IMR-90 (cell line): ENCODE data around the gene GALNT7. TPM values are rescaled to one million over a fixed set of nuclear protein-coding genes. Genes with fewer than 3 reads are reported as not detected.

Experiments used
- ATAC-seq: fragments of 200-7000 bp; cut with Tn5 transposase; 2 replicates; pipeline ENCODE4 v1.9.1; 2020; ENCODE audit warnings: low read depth, mild to moderate bottlenecking, moderate library complexity
- BruUV-seq: library from RNA; stranded (reverse); fragments of 400-500 nt; replicated peaks from 2 replicates; lab custom pipeline; 2021; lab: Mats Ljungman, UMichigan
- CTCF ChIA-PET: fragments of 300-600 bp; formaldehyde crosslinking; extraction: SDS; loops from one replicate; lab custom pipeline; 2021; ENCODE audit warnings: antibody characterized with exemption; lab: Yijun Ruan, JAX
- POLR2A ChIA-PET: fragments of 300-600 bp; sonication (Branson Sonifier 250); formaldehyde crosslinking; loops from one replicate; lab custom pipeline; 2022; ENCODE audit warnings: antibody characterized with exemption; ENCODE audit not compliant: unreplicated experiment; lab: Charles Lee
- DNase-seq: peaks from one replicate; pipeline ENCODE4 v3.0.0; 2013
- H2AFZ ChIP-seq: replicated peaks from 2 replicates; pipeline ENCODE3; 2013; ENCODE audit warnings: low read length, mild to moderate bottlenecking; ENCODE audit not compliant: poor library complexity
- H2AK5ac ChIP-seq: 2 replicates; pipeline ENCODE4 v1.6.1; 2013; ENCODE audit warnings: low read depth, low read length, inconsistent platforms
- H2AK9ac ChIP-seq: replicated peaks from 2 replicates; pipeline ENCODE3; 2013; ENCODE audit warnings: mild to moderate bottlenecking, low read depth, low read length, moderate library complexity; ENCODE audit not compliant: poor library complexity
- H2BK120ac ChIP-seq: 2 replicates; pipeline ENCODE4 v1.6.1; 2013; ENCODE audit warnings: low read depth, low read length, inconsistent platforms
- H2BK15ac ChIP-seq: 3 replicates; pipeline ENCODE4 v1.6.1; 2013; ENCODE audit warnings: low read depth, low read length, inconsistent platforms
- H2BK20ac ChIP-seq: 2 replicates; pipeline ENCODE4 v1.6.1; 2013; ENCODE audit warnings: low read depth, mild to moderate bottlenecking, inconsistent platforms, low read length, moderate library complexity
- H2BK5ac ChIP-seq: 2 replicates; pipeline ENCODE4 v1.6.1; 2013; ENCODE audit warnings: mild to moderate bottlenecking, low read depth, low read length, inconsistent platforms; ENCODE audit not compliant: poor library complexity, severe bottlenecking
- H3K14ac ChIP-seq: replicated peaks from 2 replicates; pipeline ENCODE4 v1.6.1; 2013; ENCODE audit warnings: low read depth, low read length, inconsistent platforms
- H3K18ac ChIP-seq: 2 replicates; pipeline ENCODE4 v1.6.1; 2013; ENCODE audit warnings: low read depth, low read length, control low read depth
- H3K23ac ChIP-seq: 2 replicates; pipeline ENCODE4 v1.6.1; 2013; ENCODE audit warnings: low read depth, low read length, inconsistent platforms
- H3K27ac ChIP-seq: 2 replicates; pipeline ENCODE4 v1.5.1; 2013; ENCODE audit warnings: mild to moderate bottlenecking, control low read depth, low read length; ENCODE audit not compliant: insufficient read depth
- H3K27me3 ChIP-seq: 2 replicates; pipeline ENCODE4 v1.6.1; 2013; ENCODE audit warnings: low read length; ENCODE audit not compliant: control insufficient read depth, insufficient read depth
- H3K36me3 ChIP-seq: 2 replicates; pipeline ENCODE4 v1.6.1; 2013; ENCODE audit warnings: low read length, mixed read lengths; ENCODE audit not compliant: control insufficient read depth, insufficient read depth
- H3K4ac ChIP-seq: 2 replicates; pipeline ENCODE4 v1.6.1; 2013; ENCODE audit warnings: low read depth, low read length, inconsistent platforms
- H3K4me1 ChIP-seq: 2 replicates; pipeline ENCODE4 v1.6.1; 2013; ENCODE audit warnings: low read length, mixed read lengths; ENCODE audit not compliant: control insufficient read depth, insufficient read depth
- H3K4me2 ChIP-seq: 2 replicates; pipeline ENCODE4 v1.6.1; 2013; ENCODE audit warnings: low read depth, mild to moderate bottlenecking, control low read depth, low read length, moderate library complexity
- H3K4me3 ChIP-seq: 2 replicates; pipeline ENCODE4 v1.5.1; 2013; ENCODE audit warnings: low read depth, mild to moderate bottlenecking, control low read depth, low read length, moderate library complexity; ENCODE audit not compliant: insufficient read depth
- H3K56ac ChIP-seq: 2 replicates; pipeline ENCODE4 v1.6.1; 2013; ENCODE audit warnings: low read length, inconsistent platforms; ENCODE audit not compliant: insufficient read depth; ENCODE audit errors: extremely low read depth
- H3K79me1 ChIP-seq, 2 experiments: 2 replicates each; pipeline ENCODE4 v1.6.1; 2013; ENCODE audit warnings: low read length in 2 of 2, inconsistent platforms in 1 of 2, low read depth in 1 of 2
- H3K9ac ChIP-seq: 2 replicates; pipeline ENCODE4 v1.6.1; 2013; ENCODE audit warnings: low read depth, low read length, control low read depth
- H3K9me1 ChIP-seq: 2 replicates; pipeline ENCODE4 v1.6.1; 2013; ENCODE audit warnings: low read length, inconsistent platforms; ENCODE audit not compliant: insufficient read depth
- H3K9me3 ChIP-seq: 2 replicates; pipeline ENCODE4 v1.6.1; 2013; ENCODE audit warnings: low read length; ENCODE audit not compliant: control insufficient read depth, insufficient read depth
- H4K20me1 ChIP-seq: 2 replicates; pipeline ENCODE4 v1.6.1; 2013; ENCODE audit warnings: low read length, inconsistent platforms; ENCODE audit not compliant: insufficient read depth
- H4K5ac ChIP-seq: 2 replicates; pipeline ENCODE4 v1.6.1; 2013; ENCODE audit warnings: mild to moderate bottlenecking, low read depth, low read length, control low read depth
- H4K8ac ChIP-seq, 2 experiments: 2 replicates each; pipeline ENCODE4 v1.6.1; 2013; ENCODE audit warnings: low read depth in 2 of 2, low read length in 2 of 2, control low read depth in 1 of 2, inconsistent platforms in 1 of 2
- H4K91ac ChIP-seq: 2 replicates; pipeline ENCODE4 v1.6.1; 2013; ENCODE audit warnings: low read depth, low read length, inconsistent platforms; ENCODE audit not compliant: insufficient read depth
- BHLHE40 ChIP-seq: fragments of 150-350 bp; IDR thresholded peaks from 2 replicates; pipeline ENCODE4 v1.6.1; 2016; ENCODE audit warnings: mild to moderate bottlenecking, low read depth, low read length
- CHD1 ChIP-seq: IDR thresholded peaks from 2 replicates; pipeline ENCODE4 v1.6.1; 2012; ENCODE audit warnings: low read depth, low read length, improper control_type of control experiment
- CTCF ChIP-seq: conservative IDR thresholded peaks from 2 replicates; pipeline ENCODE4 v1.5.1; 2012; ENCODE audit warnings: mild to moderate bottlenecking, low read depth, low read length, improper control_type of control experiment
- NFE2L2 ChIP-seq: fragments of 150-350 bp; IDR thresholded peaks from 2 replicates; pipeline ENCODE4 v1.6.1; 2016; ENCODE audit warnings: low read depth, mild to moderate bottlenecking, low read length
- RAD21 ChIP-seq: IDR thresholded peaks from 2 replicates; pipeline ENCODE4 v1.6.1; 2012; ENCODE audit warnings: low read length, improper control_type of control experiment
- RFX5 ChIP-seq: IDR thresholded peaks from 2 replicates; pipeline ENCODE4 v1.8.0; 2012; ENCODE audit warnings: low read depth, mild to moderate bottlenecking, low read length, moderate library complexity
- SMC3 ChIP-seq: fragments of 150-350 bp; IDR thresholded peaks from 2 replicates; pipeline ENCODE4 v1.6.1; 2016; ENCODE audit warnings: low read depth, mild to moderate bottlenecking, antibody characterized with exemption, low read length, moderate library complexity
- WGBS, 2 experiments: methylation state at CpG; one replicate each; pipeline versions ENCODE4 v1.1.5 to v1.1.7; 2013; ENCODE audit warnings: missing lambda C conversion rate in 2 of 2; ENCODE audit not compliant: insufficient read length in 1 of 2; ENCODE audit errors: extremely low coverage in 2 of 2; 5-methylcytosine and 5-hydroxymethylcytosine counted together
- dilution Hi-C: fragments of 300-500 bp; cut with HindIII; formaldehyde crosslinking; loops from one replicate; pipeline ENCODE4 v1.14.3; 2018; ENCODE audit warnings: low sequenced_read_pairs; ENCODE audit not compliant: unreplicated experiment
- in situ Hi-C: fragments of 300-500 bp; cut with MboI; formaldehyde crosslinking; loops from 3 replicates; pipeline ENCODE4 v1.14.3; 2019; ENCODE audit warnings: low sequenced_read_pairs, inconsistent platforms, mixed read lengths
- intact Hi-C: fragments of 100-400 bp; cut with micrococcal nuclease; formaldehyde crosslinking; loops from 2 replicates; pipeline ENCODE4 v1.10.0; 2022
- polyA plus RNA-seq, 3 experiments: library from polyadenylated mRNA; depleted of rRNA; stranded (reverse); fragments of >200 nt; gene quantifications; 2 replicates each; pipeline ENCODE4 v1.2.3, GENCODE V29; 2012; ENCODE audit warnings: low replicate concordance in 1 of 3
- total RNA-seq: library from RNA; depleted of rRNA; stranded (reverse); fragments of >200 nt; gene quantifications from 2 replicates; pipeline ENCODE4 v1.2.3, GENCODE V29; 2012

The GALNT7 gene
- total and polyA plus RNA-seq, 2 of the 4 experiments (the other 2 are of a cell fraction) = 19.1 to 31.2 TPM

- dilution Hi-C loops (no loop called here), in situ Hi-C loops (no loop called here), intact Hi-C loops (loop anchor here (1.0 kb wide), 1 partner anchor 129 kb away; no protein-coding TSS in a partner anchor)
- CTCF ChIA-PET = interaction anchor here (0.6 to 1.2 kb wide), 4 partner anchors 22 to 854 kb away, joined by 3 to 6 read pairs (median 4); no protein-coding TSS in a partner anchor
- no peaks in the 10 kb centered on the region for H3K4me1 ChIP-seq
- no peak overlapping the region for H3K14ac ChIP-seq
- no peaks in the 10 kb centered on the region for H3K36me3 ChIP-seq
- no peak overlapping the region for H4K5ac ChIP-seq
- H2BK20ac ChIP-seq = no peak overlapping the region
- H2BK5ac ChIP-seq = no peak overlapping the region
- no peaks in the 10 kb centered on the region for H4K20me1 ChIP-seq
- POLR2A ChIA-PET = no interaction called here
- no CpG with 5 or more reads among the region's 4 CpGs for WGBS, 2 experiments
- no peak overlapping the region for H2AK9ac ChIP-seq
- no peak overlapping the region for H3K56ac ChIP-seq
- H3K9me3 ChIP-seq = peaks cover 20% of the 10 kb centered on the region
- ATAC-seq (peak; percentile 42; the same call in 1 of the 2 replicates), DNase-seq (peak; percentile 57)
- H2BK15ac ChIP-seq = no peak overlapping the region
- H3K23ac ChIP-seq = no peak overlapping the region
- H3K4ac ChIP-seq = no peak overlapping the region
- no peak overlapping the region for H3K4me3 ChIP-seq
- no peak overlapping the region for H3K27ac ChIP-seq
- no peak overlapping the region for H3K4me2 ChIP-seq
- no peak overlapping the region for H2BK120ac ChIP-seq
- no peak overlapping the region for H2AFZ ChIP-seq
- no peaks in the 10 kb centered on the region for H3K79me1 ChIP-seq
- no peaks in the 10 kb centered on the region for H3K27me3 ChIP-seq
- no peak overlapping the region for H3K18ac ChIP-seq
- H3K9ac ChIP-seq = no peak overlapping the region
- H3K9me1 ChIP-seq = no peaks in the 10 kb centered on the region
- H4K91ac ChIP-seq = no peak overlapping the region
- no peak overlapping the region for H2AK5ac ChIP-seq
- H4K8ac ChIP-seq = no peak overlapping the region
- TF ChIP-seq RFX5 (no peak), RAD21 (peak; percentile 50), CTCF (peak; percentile 53), SMC3 (peak; percentile 30; the same call in 1 of the 2 replicates), CHD1 (no peak), NFE2L2 (no peak), BHLHE40 (no peak)
- BruUV-seq = no TSS peak
Observed at GRCh38 chr4:173288296-173288695, 119.7 kb downstream of the GALNT7 start.
